HG02840 (cell line): ENCODE data around the gene REV1.
"Not testable (repeated sequence)": the region's sequence is repeated elsewhere in the genome, so short reads cannot be mapped to it uniquely, and the experiment has no call there.

Source experiments
- ATAC-seq: cut with Tn5 transposase; IDR thresholded peaks from one replicate; pipeline ENCODE4 v1.9.1; 2021; ENCODE audit warnings: mild to moderate bottlenecking, moderate library complexity, moderate number of reproducible peaks; ENCODE audit not compliant: unreplicated experiment, low FRiP score

The REV1 gene

DNA sequence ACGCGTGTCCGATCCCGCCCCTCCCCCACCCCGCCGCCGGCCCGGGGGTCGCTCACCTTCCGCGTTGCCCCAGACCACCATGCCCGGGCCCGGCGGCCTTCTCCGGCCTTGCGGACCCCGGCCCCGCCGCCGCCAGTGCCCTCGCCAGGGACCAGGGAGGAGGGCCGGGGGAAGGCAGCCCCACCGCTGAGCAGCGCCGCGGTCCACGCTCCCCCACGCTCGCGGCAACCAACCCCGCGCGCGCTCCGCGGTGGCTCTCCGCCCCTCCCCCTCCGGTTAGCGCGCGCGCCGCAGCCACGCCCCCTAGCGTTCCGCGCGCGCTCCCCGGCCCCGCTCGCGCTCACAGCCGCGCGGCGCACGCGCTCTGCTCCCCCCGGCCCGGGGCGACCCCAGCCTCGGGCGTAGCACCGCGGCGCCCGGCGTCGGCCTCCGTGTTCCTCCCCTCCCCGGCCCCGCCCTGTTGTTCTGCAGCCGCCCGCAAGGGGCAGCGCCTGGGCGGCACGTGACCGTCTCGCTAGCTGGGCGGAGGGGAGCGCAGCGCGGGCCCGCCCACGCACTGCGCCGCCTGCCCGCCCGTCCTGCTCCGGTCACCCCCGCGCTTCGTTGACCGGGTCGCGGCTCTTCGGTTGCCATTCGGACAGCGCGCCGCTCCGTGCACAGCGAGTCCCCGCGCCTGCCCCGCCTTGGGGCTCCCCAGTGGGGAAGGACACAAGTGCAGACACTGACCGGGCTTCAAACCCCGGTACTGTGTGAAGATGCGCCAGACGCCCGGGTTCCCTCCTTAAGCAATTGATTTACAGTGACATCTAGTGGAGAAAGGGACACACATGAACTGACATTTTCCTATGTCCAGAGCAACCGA, at the start of gene REV1:
Gene REV1 (minus strand): TSS at position 257 of the 862 bp plus-strand sequence. CDS start 25,042 bp downstream, outside the sequence.
- peak; percentile 73 for ATAC-seq

DNA sequence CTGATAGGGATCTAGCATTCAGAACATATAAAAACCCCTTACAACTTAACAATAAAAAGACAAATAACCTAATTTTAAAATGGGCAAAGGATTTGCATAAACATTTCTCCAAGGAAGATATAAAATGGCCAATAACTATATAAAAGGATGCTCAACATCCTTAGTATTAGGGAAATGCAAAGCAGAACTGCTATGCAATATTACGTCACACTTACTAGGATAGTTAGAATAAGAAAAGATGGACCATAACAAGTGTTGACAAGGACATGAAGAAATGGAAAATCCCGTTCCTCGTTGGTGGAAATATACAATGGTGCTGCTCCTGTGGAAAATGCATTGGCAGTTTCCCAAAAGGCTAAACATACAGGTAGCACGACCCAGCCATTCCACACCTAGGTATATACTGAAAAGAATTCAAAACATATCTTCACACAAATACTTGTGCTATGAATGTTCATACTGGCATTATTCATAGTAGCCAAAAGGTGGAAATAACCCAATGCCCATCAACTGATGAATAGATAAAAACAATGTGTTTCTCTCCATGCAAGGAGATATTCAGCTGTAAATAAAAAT, 48.2 kb upstream of the REV1 start:
- no peak for ATAC-seq

DNA sequence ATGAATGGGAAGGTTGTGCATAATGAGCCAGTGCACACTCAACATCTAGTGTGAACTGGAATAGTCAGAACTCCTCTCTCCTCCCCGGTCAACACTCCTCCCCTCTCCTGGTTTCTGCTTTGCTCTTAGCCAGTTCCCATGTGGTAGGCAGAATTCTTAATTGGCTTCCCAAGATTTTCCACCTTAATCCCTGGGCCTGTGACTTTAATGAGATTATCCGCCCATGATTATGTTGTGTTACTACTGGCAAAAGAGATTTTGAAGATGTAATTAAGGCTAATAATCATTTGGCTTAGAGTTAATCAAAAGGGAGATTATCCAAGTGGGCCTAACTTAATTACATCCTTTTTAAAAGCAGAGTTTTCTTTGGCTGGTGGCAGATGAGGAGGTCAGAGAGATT, 34.2 kb upstream of the REV1 start:
- ATAC-seq, result no peak

DNA sequence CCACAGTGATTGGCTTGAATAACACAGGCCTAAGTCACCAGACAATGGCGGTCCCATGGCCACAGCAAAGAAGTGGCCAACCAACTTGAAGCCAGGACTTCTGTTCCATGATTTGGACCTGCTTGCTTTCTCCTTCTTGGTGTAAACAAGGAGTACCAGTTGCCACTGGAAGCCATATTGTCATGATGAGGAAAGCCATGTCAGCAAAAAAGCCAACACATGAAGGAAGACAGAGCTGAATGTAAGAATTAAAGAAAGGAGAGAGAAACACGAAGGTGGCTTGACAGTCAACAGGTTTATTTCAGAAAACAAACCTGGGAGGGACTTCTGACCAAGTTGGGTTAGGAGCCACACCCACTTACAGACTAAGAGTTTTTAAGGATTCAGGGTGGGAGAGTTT, 32.3 kb upstream of the REV1 start:
- no peak for ATAC-seq

DNA sequence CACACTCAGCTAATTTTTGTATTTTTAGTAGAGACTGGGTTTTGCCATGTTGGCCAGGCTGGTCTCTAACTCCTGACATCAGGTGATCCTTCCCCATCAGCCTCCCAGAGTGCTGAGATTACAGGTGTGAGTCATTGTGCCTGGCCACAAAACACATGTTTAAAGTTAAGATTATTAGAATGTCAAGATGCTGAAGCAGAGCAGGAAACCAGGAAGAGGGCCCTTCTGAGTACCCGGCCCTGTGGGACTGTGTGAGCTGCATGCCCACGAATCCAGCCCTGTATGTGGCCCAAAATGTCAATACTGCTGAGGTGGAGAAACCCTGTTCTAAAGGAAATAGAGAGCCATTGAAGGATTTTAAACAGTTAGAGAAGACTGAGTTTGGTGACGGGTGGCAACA, 31.0 kb upstream of the REV1 start:
- no peak for ATAC-seq

DNA sequence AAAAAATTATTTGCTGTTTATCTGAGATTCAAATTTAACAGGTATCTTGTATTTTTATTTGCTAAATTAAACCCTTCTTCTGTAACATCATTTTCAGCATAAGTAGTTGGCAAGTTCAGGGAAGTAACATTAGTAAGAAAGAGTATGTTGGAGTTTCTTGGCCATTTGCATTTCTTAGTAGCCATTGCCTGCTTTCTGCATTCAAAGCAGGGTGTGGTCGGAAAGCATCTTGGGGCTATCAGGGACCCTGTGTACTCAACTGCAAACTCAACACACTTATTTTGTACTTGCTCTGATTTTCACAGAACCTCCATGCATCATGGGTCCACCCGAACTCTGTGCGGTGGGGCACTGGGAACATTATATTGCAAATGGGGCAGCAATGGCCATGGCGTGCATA, 30.4 kb upstream of the REV1 start:
- no peak for ATAC-seq

DNA sequence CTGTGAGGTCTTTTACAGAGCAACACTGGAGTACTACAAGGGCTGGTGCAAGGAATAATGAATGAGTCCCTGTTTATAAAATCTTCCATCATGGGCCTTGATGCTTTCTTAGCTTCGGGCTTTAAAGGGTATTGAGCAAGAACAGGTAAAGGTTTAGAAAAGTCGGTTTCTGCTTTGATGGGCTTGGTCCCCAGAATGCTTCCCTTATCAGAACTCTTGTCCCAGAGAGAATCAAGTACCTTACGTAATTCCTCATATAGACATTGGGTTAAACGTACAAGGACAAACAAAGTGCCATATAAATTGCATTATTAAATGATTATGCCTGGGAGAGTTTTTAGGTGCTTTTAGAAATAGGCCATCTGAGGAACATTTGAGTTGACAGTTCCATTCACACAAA, 24.5 kb upstream of the REV1 start:
- no peak for ATAC-seq

DNA sequence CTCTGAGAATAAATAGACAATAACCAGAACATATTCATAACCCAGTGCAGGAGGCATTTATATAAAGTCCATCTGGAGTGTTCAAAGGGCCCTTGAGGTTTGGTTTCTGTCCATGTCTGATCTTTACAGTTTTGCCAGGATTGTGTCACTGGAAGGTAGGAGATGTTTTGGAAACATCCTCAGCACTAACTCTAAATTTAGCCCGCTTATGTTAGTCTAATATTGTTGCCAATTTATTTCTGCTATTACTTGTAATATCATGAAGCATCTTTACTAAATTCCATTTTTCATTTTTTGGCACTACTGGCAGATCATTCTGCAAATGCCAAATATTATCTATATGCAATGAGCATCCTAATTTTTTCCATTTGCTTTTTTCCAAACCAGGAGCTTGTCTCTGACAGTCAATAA, 22.4 kb upstream of the REV1 start:
- no peak for ATAC-seq

DNA sequence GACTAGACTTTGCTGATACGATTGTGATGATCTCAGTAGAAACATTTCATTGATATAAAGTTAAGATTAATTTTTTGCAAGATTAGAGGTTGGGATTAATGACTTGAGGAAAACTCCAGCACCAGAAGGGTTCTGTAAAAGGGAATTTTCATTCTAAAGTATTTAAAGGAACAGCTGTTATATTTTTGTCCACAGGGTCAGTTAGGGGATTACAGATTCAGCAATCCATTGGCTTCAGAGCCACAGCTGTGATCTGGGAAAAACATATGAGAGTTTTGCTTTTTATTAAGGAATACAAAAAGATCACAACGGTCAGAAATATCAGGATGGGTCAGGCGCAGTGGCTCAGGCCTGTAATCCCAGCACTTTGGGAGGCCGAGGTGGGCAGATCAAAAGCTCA, 19.6 kb upstream of the REV1 start:
- no peak for ATAC-seq

DNA sequence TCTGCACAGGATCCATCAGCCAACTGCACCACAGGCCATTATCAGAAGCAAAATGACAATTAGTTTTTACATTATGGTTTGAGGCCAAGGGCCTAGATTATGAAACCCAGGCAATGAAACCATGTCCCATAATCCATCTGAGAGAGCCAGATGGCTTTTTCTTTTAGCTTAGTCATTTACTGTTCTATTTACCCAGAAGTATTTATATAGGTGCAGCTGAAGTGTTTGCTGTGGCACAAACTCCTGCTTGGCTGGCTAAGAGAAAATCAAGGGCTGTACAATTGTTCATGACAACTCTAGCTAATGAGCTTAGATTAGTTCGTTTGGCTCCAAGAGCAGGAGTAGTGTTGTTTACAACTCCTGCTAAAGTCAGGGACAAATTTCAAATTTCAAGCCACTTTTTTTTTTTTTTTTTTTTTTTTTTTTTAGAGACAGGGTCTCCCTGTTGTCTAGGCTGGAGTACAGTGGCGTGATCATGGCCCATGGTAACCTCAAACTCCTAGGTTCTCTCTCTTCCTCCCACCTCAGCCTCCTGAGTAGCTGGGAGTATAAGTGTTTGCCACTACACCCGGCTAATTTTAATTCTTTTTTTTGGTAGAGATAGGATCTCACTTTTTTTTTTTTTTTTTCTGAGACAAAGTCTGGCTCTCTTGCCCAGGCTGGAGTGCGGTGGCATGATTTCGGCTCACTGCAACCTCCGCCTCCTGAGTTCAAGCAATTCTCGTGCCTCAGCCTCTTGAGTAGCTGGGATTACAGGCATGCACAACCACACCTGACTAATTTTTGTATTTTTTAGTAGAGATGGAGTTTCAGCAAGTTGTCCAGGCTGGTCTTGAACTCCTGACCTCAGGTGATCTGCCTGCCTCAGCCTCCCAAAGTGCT, 18.4 kb upstream of the REV1 start:
- ATAC-seq, result no peak

DNA sequence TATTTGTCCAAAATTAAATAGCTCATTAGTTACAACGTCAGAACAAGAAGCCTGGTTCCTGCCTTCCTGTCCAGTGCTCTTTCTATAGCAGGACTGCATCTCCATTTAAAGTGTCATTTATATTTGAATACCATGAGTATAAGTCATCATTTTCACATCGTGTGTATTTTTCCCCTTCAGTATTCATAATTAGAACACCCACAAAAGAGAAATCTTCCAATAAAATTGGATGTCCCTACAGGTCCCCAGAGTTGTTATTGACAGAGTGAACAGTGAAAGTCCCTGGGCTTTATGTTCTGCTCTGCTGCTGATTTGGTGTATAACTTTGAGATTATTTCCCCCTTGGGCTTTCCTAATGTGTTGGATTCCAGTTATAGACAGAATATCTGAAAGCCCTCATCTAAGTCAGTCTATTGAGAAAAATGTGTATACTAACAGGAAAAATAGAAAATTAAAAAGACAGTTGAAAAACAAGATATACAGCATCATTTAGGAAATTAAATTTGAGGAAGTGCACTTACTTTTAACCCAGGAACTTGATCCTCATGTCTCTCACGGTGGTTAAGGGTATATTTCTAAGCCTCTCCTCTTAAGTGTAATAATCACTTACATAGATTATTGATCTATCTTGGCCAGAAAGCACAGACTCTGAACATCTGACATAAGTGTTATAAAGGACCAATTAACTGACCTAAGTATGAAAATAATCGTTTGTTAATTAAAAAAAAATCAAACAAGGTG, 15.2 kb upstream of the REV1 start:
- no peak for ATAC-seq

DNA sequence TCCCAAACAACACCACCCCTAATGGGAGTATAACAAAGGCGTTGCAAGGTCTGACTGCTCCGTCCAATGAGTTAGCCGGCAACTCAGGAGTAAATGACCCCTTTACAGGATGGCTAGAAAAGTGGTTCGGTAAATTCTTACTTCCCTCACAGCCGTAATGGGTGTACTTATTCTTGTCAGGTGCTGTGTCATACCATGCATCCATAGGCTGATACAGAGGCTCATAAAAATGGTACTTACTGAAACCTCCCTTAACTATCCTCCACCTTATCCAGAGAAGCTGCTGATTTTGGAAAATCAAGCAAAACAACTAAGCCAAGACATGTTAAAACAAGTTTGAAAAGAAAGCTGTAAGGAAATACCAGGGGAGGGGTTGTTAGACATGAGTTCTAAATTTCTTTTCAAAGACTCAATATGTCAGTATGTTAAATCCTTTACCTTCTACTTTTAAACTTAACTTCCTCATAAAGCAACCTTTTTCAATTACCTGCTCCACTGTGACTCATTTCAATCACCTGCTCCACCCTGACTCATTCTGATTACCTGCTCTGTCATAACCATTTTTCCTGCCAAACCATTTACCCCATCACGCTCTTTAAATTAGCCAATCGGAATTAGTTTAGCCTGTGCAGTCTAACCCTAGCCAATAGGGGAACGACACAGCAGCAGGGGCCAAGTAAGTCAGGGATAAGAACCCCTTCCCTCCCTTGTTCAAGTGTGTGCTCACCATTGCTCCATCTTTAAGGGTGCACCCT, 14.0 kb upstream of the REV1 start:
- ATAC-seq, result not testable (repeated sequence)

DNA sequence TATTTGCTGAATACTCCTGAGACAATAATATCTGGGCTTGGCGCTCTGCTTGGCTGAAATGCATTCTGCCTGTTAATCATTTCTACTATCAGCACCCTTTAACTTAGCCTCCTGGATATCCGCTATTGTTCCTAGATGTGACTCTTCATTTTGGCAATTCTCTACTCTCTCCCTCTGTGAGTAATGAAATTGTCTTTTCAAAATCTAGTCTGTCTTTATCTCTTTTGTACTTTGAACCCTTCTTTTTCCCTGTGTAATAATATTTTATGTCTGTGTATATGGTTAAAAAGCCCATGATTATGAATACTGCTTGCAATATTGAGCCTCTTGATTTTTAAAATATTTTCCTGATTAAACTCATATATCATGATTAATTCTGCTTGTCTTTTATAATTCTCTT, 6.2 kb upstream of the REV1 start:
- no peak for ATAC-seq

DNA sequence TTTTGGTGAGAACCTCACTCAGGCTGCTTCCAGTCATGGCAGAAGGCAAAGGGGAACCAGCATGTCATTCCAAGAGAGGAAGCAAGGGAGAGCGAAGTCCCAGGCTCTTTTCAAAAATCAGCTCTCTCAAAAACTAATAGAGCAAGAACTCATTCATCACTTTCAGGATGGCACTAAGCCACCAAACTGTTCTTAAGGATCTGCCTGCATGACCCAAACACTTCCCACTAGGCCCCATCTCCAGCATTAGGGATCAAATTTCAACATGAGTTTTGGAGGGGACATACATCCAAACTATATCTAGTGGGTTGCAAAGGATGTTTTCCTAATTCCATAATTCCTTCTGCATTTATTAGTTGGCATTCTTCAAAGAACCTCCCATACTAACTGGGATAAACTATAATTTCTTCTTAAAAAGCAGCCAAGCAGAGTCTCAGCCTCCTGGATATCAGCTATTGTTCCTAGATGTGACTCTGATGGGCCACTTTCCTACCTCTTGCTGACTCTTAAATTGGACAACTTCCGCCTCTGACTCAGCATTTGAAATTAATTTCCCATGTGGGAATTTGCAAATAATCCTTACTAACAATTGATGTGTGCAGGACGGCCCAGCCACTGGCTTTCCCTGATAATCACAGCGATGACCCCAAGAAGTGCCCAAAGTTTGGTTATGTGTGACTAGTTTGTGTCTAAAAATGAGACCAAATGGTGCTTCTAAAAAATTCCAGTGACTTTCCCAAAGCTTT, 5.5 kb upstream of the REV1 start:
- no peak for ATAC-seq

DNA sequence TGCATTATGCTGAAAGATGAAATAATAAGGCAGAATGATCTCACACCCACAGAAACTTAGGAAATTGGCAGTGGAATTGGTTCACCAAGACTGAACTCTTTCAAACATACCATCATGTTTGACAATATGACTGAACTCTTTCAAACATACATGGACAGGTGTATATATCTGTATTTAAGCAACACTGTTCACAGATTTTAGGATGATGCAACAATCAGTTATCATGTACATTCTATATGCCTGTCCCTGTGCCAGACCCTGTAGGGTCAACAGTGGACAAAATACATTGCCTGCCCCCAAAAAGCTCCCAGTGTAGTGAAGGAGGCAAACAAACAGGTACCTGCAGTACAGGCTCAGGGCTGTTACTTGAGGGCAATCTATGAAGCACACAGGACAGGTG, 2.9 kb upstream of the REV1 start:
- no peak for ATAC-seq

DNA sequence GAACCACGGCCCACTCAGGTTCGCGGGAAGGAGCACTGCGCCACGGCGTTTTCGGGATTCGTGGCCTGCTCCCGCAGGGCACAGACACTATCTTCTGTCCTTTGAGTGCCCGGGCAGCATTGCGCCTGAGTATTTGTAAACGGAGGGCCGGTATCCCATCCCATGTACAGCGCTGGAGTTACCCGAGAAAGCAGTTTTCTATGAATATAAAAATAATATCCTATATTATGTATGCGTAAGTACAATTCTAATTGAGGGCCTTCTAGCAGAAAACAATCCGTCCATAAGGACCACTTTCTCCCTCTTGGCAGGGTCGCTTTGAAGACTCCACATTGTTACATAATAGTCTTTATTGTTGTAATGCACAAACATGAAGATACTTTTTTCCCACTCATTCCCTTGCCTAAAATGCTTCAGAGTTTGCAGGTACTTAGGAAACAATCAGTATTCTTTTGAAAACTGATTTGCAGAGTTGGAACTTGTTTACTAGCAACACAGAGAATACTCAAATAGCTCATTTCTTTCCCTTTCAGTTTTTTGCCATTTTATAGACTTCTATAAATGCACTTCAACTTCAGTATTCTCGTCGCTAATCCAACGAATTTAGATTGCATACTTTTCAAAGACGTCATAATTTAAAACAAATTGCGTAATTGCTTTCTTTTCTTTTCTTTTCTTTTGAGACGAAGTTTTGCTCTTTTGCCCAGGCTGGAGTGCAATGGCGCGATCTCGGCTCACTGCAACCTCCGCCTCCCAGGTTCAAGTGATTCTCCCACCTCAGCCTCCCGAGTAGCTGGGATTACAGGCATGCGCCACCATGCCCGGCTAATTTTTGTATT, 1.0 kb upstream of the REV1 start:
- no peak for ATAC-seq

DNA sequence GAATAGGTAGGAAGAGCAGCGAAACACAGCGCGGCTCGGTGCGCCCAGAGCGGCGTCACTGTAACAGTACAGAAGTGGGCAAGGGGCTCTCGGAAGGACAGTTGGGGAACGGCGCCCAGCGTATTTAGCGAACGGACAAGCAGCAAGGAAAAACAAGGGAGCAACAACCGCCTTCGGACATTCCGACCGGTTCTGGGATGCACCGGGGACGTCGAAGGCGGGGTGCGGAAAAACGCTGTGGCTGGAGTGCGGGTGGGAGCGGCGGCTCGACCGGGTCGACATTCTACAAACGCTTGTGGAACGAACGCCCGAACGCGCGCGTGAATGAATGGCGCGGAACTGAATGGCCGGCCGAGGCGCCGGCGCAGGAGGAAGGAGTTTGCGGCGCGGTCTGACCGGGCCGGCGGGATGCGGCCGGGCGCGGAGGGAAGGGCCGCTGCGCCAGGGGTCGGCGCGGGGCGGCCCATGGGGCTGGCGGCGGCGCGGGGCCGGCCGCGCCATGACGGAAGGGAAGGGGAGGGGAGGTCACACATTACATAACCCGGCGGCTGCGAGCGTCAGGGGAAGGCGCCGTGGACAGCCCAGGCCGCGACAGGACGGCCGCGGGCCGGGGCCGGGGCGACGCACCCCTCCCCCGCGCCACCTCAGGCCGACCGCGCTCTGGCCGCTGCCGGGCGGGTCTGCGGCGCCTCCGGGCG, 605 bp downstream of the REV1 start:
- peak; percentile 27 for ATAC-seq
